Uterus (tissue), 4 donors: Measurements from ENCODE around the gene TBC1D5. TPM values are rescaled to one million over a fixed set of nuclear protein-coding genes. Genes with fewer than 3 reads are reported as not detected.

Experiments
- small RNA-seq: library from RNA; depleted of rRNA; stranded (forward); fragments of <200 nt; gene quantifications from one replicate; pipeline ENCODE3, GENCODE V24; 2016
- total RNA-seq, 4 donors: library from RNA; depleted of rRNA in 3 of 4; stranded (reverse); fragments of >200 nt in 3 of 4; gene quantifications; one replicate each; pipeline versions ENCODE4 v1.1.0 to v1.2.4, GENCODE V29; 2014 to 2023
- donor health status: DM: yes; HTN: yes; CAD: no.

TBC1D5 gene
- total RNA-seq, 4 donors from 2014 or later: 34.6 to 189 (median 75.6) TPM

Small RNAs within 50 kb of the gene (small RNA-seq; reads per million reads assigned to genes)
- gene AC104451.1 (not detected), gene RNU7-10P (not detected)
